GM23248 (cell line): ENCODE results near the gene ABCF2.

Experiments used
- EZH2 ChIP-seq: fragments of 200-600 bp; sonication (generic); IDR thresholded peaks from 2 replicates; pipeline ENCODE4 v1.6.1; 2018; ENCODE audit warnings: antibody characterized with exemption, mild to moderate bottlenecking; ENCODE audit not compliant: insufficient read depth, poor library complexity, severe bottlenecking
- EZH2phosphoT487 ChIP-seq: fragments of 200-600 bp; sonication (generic); IDR thresholded peaks from 2 replicates; pipeline ENCODE4 v1.6.1; 2018; ENCODE audit warnings: antibody characterized with exemption, moderate library complexity, mild to moderate bottlenecking, low read depth; ENCODE audit not compliant: insufficient read depth

GRCh38 chr7:151207315-151207714 lies 19.7 kb downstream of the ABCF2 start:
- TF ChIP-seq EZH2: no peak
- TF ChIP-seq EZH2phosphoT487: no peak
